K562 (cell line): ENCODE results near the gene GATA2. TPM values are rescaled to one million over a fixed set of nuclear protein-coding genes. Genes with fewer than 3 reads are reported as not detected.

Experiments
- ATAC-seq: fragments of 200-7000 bp; cut with Tn5 transposase; 3 replicates; pipeline ENCODE4 v1.9.1; 2020; ENCODE audit warnings: moderate library complexity
- BruUV-seq: library from RNA; stranded (reverse); fragments of 400-500 nt; replicated peaks from 2 replicates; lab custom pipeline; 2021; lab: Mats Ljungman, UMichigan
- CTCF ChIA-PET: fragments of 300-600 bp; formaldehyde crosslinking; extraction: SDS; loops from one replicate; lab custom pipeline; 2021; ENCODE audit warnings: low intra/inter-chr PET ratio; lab: Yijun Ruan, JAX
- POLR2A ChIA-PET: fragments of 300-600, 350-650 bp; sonication (Branson Sonifier 250); formaldehyde crosslinking; extraction: SDS; loops from one replicate; lab custom pipeline; 2021; ENCODE audit warnings: antibody characterized with exemption, inconsistent platforms; lab: Yijun Ruan, JAX
- DNase-seq, 4 experiments: peaks; one replicate each; pipeline versions ENCODE4 v3.0.0 to v3.0.0-alpha.2; 2011 to 2018; ENCODE audit warnings: low spot score in 3 of 4, mixed read lengths in 3 of 4; ENCODE audit errors: extremely low read depth in 1 of 4
- FAIRE-seq: peaks from 2 replicates; lab custom pipeline; 2011; peaks lifted over from hg19 to GRCh38; lab: Jason Lieb, UNC
- H2AFZ ChIP-seq: 2 replicates; pipeline ENCODE4 v1.6.0; 2011; ENCODE audit warnings: low read depth, low read length, control low read depth, inconsistent platforms
- H3K27ac ChIP-seq: fragments of 200-600 bp; 3 replicates; pipeline ENCODE4 v1.8.0; 2011; ENCODE audit warnings: low read depth, mild to moderate bottlenecking, control low read depth, inconsistent platforms, low read length, moderate library complexity, mixed read lengths; ENCODE audit errors: extremely low read depth
- H3K27me3 ChIP-seq, 2 experiments: fragments of 300-600 bp in 1 of 2; 2 replicates in 1 of 2; 3 replicates in 1 of 2; pipeline versions ENCODE4 v1.6.0 to v1.8.0; 2011; ENCODE audit warnings: inconsistent platforms in 2 of 2, low read length in 2 of 2, mild to moderate bottlenecking in 1 of 2, mixed read lengths in 1 of 2, moderate library complexity in 1 of 2; ENCODE audit not compliant: control insufficient read depth in 2 of 2, insufficient read depth in 2 of 2
- H3K36me3 ChIP-seq: fragments of 300-600 bp; 3 replicates; pipeline ENCODE4 v1.8.0; 2011; ENCODE audit warnings: mild to moderate bottlenecking, low read length, inconsistent platforms; ENCODE audit not compliant: control insufficient read depth, insufficient read depth
- H3K4me1 ChIP-seq, 2 experiments: fragments of 200-600 bp in 1 of 2; replicated peaks in 1 of 2; 2 replicates in 1 of 2; 3 replicates in 1 of 2; pipeline versions ENCODE4 v1.5.1 to v1.8.0; 2011; ENCODE audit warnings: inconsistent platforms in 2 of 2, low read length in 2 of 2, mild to moderate bottlenecking in 1 of 2, mixed read lengths in 1 of 2, moderate library complexity in 1 of 2; ENCODE audit not compliant: control insufficient read depth in 2 of 2, insufficient read depth in 2 of 2
- H3K4me2 ChIP-seq: 2 replicates; pipeline ENCODE4 v1.6.1; 2011; ENCODE audit warnings: low read length, control low read depth, inconsistent platforms, mixed read lengths; ENCODE audit not compliant: insufficient read depth
- H3K4me3 ChIP-seq: fragments of 200-600 bp; sonication (generic), shearing (Covaris generic); 2 replicates; pipeline ENCODE4 v1.5.1; 2016; ENCODE audit warnings: control low read depth, inconsistent platforms
- H3K79me2 ChIP-seq: fragments of 200-600 bp; 3 replicates; pipeline ENCODE4 v1.8.0; 2011; ENCODE audit warnings: low read length, inconsistent platforms; ENCODE audit not compliant: control insufficient read depth, insufficient read depth
- H3K9ac ChIP-seq, 2 experiments: 2 replicates each; pipeline versions ENCODE4 v1.6.0 to v1.6.1; 2011; ENCODE audit warnings: low read depth in 2 of 2, low read length in 2 of 2, control low read depth in 1 of 2, inconsistent platforms in 1 of 2, mild to moderate bottlenecking in 1 of 2, mixed read lengths in 1 of 2; ENCODE audit not compliant: insufficient read depth in 1 of 2
- H3K9me1 ChIP-seq: one replicate; pipeline ENCODE4 v1.6.0; 2011; ENCODE audit warnings: inconsistent platforms, mild to moderate bottlenecking, low read length, moderate library complexity; ENCODE audit not compliant: control insufficient read depth, insufficient read depth
- H3K9me3 ChIP-seq: replicated peaks from 2 replicates; pipeline ENCODE4 v1.5.1; 2011; ENCODE audit warnings: low read depth, low read length, inconsistent platforms; ENCODE audit not compliant: control insufficient read depth, insufficient read depth
- H4K20me1 ChIP-seq: replicated peaks from 2 replicates; pipeline ENCODE4 v1.6.1; 2011; ENCODE audit warnings: low read length, inconsistent platforms, mixed read lengths; ENCODE audit not compliant: control insufficient read depth, insufficient read depth
- ATF2 ChIP-seq: sonication (generic); formaldehyde crosslinking; IDR thresholded peaks from 2 replicates; pipeline ENCODE4 v1.8.1; 2022; ENCODE audit warnings: missing genetic modification reagents
- ELF4 ChIP-seq: fragments of 450-650 bp; formaldehyde crosslinking; IDR thresholded peaks from 2 replicates; pipeline ENCODE4 v1.4.0; 2022; ENCODE audit warnings: missing genetic modification characterization
- ETS1 ChIP-seq: conservative IDR thresholded peaks from 2 replicates; pipeline ENCODE4 v1.6.1; 2011; ENCODE audit warnings: low read depth, mild to moderate bottlenecking, low read length; ENCODE audit not compliant: control insufficient read depth
- EZH2 ChIP-seq: IDR thresholded peaks from 2 replicates; pipeline ENCODE4 v1.6.1; 2012; ENCODE audit warnings: low read depth, mild to moderate bottlenecking, inconsistent platforms, low read length, borderline replicate concordance
- KDM5B ChIP-seq: fragments of 200-600 bp; sonication (generic); IDR thresholded peaks from 2 replicates; pipeline ENCODE4 v1.6.1; 2012; ENCODE audit warnings: low read depth, mild to moderate bottlenecking, moderate library complexity, low read length, control low read depth, inconsistent platforms; ENCODE audit not compliant: insufficient replicate concordance
- POLR2A ChIP-seq: fragments of 450-650 bp; conservative IDR thresholded peaks from 2 replicates; pipeline ENCODE4 v1.6.1; 2016
- POLR2AphosphoS5 ChIP-seq: IDR thresholded peaks from 2 replicates; pipeline ENCODE4 v1.6.1; 2011; ENCODE audit warnings: mild to moderate bottlenecking, low read depth, low read length, moderate library complexity; ENCODE audit not compliant: control insufficient read depth, insufficient read depth
- POLR2G ChIP-seq: fragments of 200-400 bp; formaldehyde crosslinking; IDR thresholded peaks from 2 replicates; pipeline ENCODE4 v1.6.1; 2017; ENCODE audit warnings: low read depth, mild to moderate bottlenecking, antibody characterized with exemption, low read length, moderate library complexity
- RBFOX2 ChIP-seq: fragments of 200-400 bp; formaldehyde crosslinking; IDR thresholded peaks from 2 replicates; pipeline ENCODE4 v1.6.1; 2017; ENCODE audit warnings: low read depth, mild to moderate bottlenecking, low read length, moderate library complexity
- SAP30 ChIP-seq: fragments of 200-600 bp; sonication (generic); IDR thresholded peaks from 2 replicates; pipeline ENCODE4 v1.6.1; 2012; ENCODE audit warnings: borderline replicate concordance, low read depth, mild to moderate bottlenecking, moderate library complexity, low read length, control low read depth, inconsistent platforms; ENCODE audit not compliant: insufficient read depth, poor library complexity, severe bottlenecking
- USF1 ChIP-seq: sonication (generic); formaldehyde crosslinking; IDR thresholded peaks from 2 replicates; pipeline ENCODE4 v1.9.0; 2022; ENCODE audit warnings: mild to moderate bottlenecking, missing genetic modification reagents
- ZBTB17 ChIP-seq: fragments of 450-650 bp; formaldehyde crosslinking; IDR thresholded peaks from 2 replicates; pipeline ENCODE4 v1.4.0; 2020; ENCODE audit warnings: mild to moderate bottlenecking
- ZFX ChIP-seq: sonication (generic); formaldehyde crosslinking; IDR thresholded peaks from 2 replicates; pipeline ENCODE4 v1.8.0; 2022; ENCODE audit warnings: mild to moderate bottlenecking, missing genetic modification reagents, moderate library complexity
- ZNF174 ChIP-seq: fragments of 250-450 bp; sonication (Bioruptor Pico); IDR thresholded peaks from 2 replicates; pipeline ENCODE4 v1.4.0; 2020; ENCODE audit warnings: mild to moderate bottlenecking
- WGBS: fragments of 100-300 bp; shearing (Covaris generic); methylation state at CpG from one replicate; pipeline ENCODE4 v1.1.6; 2016; ENCODE audit warnings: low coverage, mixed read lengths; ENCODE audit not compliant: insufficient coverage; ENCODE audit errors: missing lambda C conversion rate; 5-methylcytosine and 5-hydroxymethylcytosine counted together
- in situ Hi-C: fragments of 300-500 bp; cut with MboI; formaldehyde crosslinking; loops from 4 replicates; pipeline ENCODE4 v1.15.0; 2018; ENCODE audit warnings: inconsistent platforms, mixed read lengths
- intact Hi-C: fragments of 100-400 bp; cut with micrococcal nuclease; formaldehyde crosslinking; loops from 2 replicates; pipeline ENCODE4 v1.14.2; 2022
- polyA plus RNA-seq, 8 experiments: library from polyadenylated mRNA; depleted of rRNA in 4 of 8; stranded (reverse) in 5 of 8; unstranded in 3 of 8; fragments of >200 nt; fragmentation: Nextera tagmentation in 2 of 8; fragmentation: Illumina TruSeq in 1 of 8; extraction: Ambion mirVana in 2 of 8; extraction: Trizol in 1 of 8; gene quantifications; 2 replicates each; pipeline versions ENCODE4 v1.2.1 to v1.2.3, GENCODE V29; 2011 to 2014; ENCODE audit warnings: inconsistent platforms in 1 of 8, missing spikeins in 1 of 8
- total RNA-seq, 7 experiments: library from RNA; depleted of rRNA in 6 of 7; stranded (reverse); fragments of >200 nt in 6 of 7; fragmentation: Illumina TruSeq in 2 of 7; extraction: Trizol in 2 of 7; gene quantifications; 2 replicates each; pipeline versions ENCODE4 v1.2.1 to v1.2.3, GENCODE V29; 2011 to 2021; ENCODE audit warnings: low replicate concordance in 1 of 7

GATA2 gene
- total and polyA plus RNA-seq, 9 of the 15 experiments (the other 6 are each of a cell fraction or from before 2014, with no cell fraction given) = 8.5 to 218 (median 50.8) TPM

- in situ Hi-C loops (no loop called here), intact Hi-C loops (no loop called here)
- DNase-seq (peak in 1 of 4 experiments; percentile 35), FAIRE-seq (no peak), ATAC-seq (no peak)
- WGBS = 0% methylated on average over 11 of the region's 26 CpGs
- Histone ChIP-seq H4K20me1 (peaks cover 33% of the 10 kb centered on the region), H3K27ac (peak overlapping the region; percentile 98), H3K79me2 (peaks cover 88% of the 10 kb centered on the region), H3K4me2 (peak overlapping the region; percentile 92), H3K36me3 (peaks cover 86% of the 10 kb centered on the region), H2AFZ (no peak overlapping the region), H3K4me1 (peaks cover 17 to 68% of the 10 kb centered on the region in 2 experiments; a peak in 3 of 5 replicates), H3K9ac (peak overlapping the region; percentile 94 to 98), H3K9me3 (no peaks in the 10 kb centered on the region), H3K4me3 (peak overlapping the region; percentile 98), H3K9me1 (no peaks in the 10 kb centered on the region), H3K27me3 (no peaks in the 10 kb centered on the region)
- POLR2A ChIA-PET = interaction anchor here (0.6 to 2.8 kb wide), 12 partner anchors 9 to 314 kb away, joined by 3 to 17 read pairs (median 5); partner anchors contain the start of gene GATA2
- CTCF ChIA-PET = no interaction called here
- BruUV-seq = no TSS peak
- TF ChIP-seq POLR2G = peak; percentile 84
- TF ChIP-seq ZBTB17 (CRISPR knock-in tag) = 0 out of 2 replicates have a peak, but pooled peaks have one; percentile 43
- peak; percentile 67 for TF ChIP-seq SAP30
- TF ChIP-seq USF1 (CRISPR knock-in tag) = peak; percentile 12; the same call in 1 of the 2 replicates
- TF ChIP-seq ATF2 (CRISPR knock-in tag) = no peak
- peak; percentile 39 for TF ChIP-seq ZFX (CRISPR knock-in tag)
- TF ChIP-seq ZNF174 (CRISPR knock-in tag) = no peak
- peak; percentile 53 for TF ChIP-seq POLR2A
- peak; percentile 37 for TF ChIP-seq KDM5B
- TF ChIP-seq ELF4 (CRISPR knock-in tag) = 0 out of 2 replicates have a peak, but pooled peaks have one; percentile 2
- TF ChIP-seq ETS1 = no peak
- TF ChIP-seq EZH2 = no peak
- 0 out of 2 replicates have a peak, but pooled peaks have one; percentile 8 for TF ChIP-seq POLR2AphosphoS5
- TF ChIP-seq RBFOX2 = peak; percentile 93
Measured at GRCh38 chr3:128483657-128484403, 9.2 kb downstream of the GATA2 start.
